ENCODE data around the gene POLE2. TPM values are rescaled to one million over a fixed set of nuclear protein-coding genes. Genes with fewer than 3 reads are reported as not detected.

POLE2 gene
- total RNA-seq, 1 experiment from 2014 or later, result 31.4 TPM

DNA sequence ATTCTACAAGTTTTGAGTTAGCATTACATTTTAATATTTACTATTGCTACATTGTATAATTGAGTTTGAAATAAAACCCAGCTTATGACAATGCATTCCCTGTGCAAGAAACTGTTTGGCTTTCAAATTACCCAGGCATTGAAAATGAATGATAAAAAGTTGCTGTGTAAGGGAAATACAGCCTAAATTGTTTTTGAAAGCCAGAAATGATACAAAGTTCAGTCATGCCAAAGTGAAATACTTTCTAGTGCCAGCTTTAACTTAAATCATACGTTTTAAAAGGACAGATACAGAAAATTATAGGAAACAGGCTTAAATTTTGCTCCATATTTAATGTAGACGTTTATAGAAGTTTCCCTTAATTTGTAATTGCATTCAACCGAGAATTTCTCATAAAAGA lies 64.6 kb downstream of the POLE2 start:
- Mint-ChIP-seq H3K4me3 (ENCODE audit: unreplicated experiment) (no peak overlapping the region), H3K4me1 (ENCODE audit: low read depth, unreplicated experiment) (peaks cover 6% of the 10 kb centered on the region), H3K27ac (ENCODE audit: unreplicated experiment) (no peak overlapping the region), H3K9me3 (ENCODE audit: unreplicated experiment) (no peaks in the 10 kb centered on the region), H3K36me3 (ENCODE audit: insufficient read depth, unreplicated experiment) (peaks cover 70% of the 10 kb centered on the region), H3K27me3 (ENCODE audit: insufficient read depth, unreplicated experiment) (no peaks in the 10 kb centered on the region)
- CTCF ChIA-PET, result interaction anchor here (1.1 to 1.2 kb wide), 2 partner anchors 11 to 12 kb away, joined by 3 to 7 read pairs; partner anchors contain the start of gene DNAAF2
- no TSS peak for BruUV-seq (replicated peaks)
- Histone ChIP-seq H3K4me3 (ENCODE audit: low read depth, low read length) (no peak overlapping the region), H3K27me3 (replicated peaks; ENCODE audit: control insufficient read depth, insufficient read depth, low read length) (no peaks in the 10 kb centered on the region), H3K4me1 (peaks cover 19% of the 10 kb centered on the region), H3K9me3 (no peaks in the 10 kb centered on the region), H3K36me3 (ENCODE audit: control insufficient read depth, insufficient read depth, low read length) (no peaks in the 10 kb centered on the region)
- TF ChIP-seq, protein P1, sequence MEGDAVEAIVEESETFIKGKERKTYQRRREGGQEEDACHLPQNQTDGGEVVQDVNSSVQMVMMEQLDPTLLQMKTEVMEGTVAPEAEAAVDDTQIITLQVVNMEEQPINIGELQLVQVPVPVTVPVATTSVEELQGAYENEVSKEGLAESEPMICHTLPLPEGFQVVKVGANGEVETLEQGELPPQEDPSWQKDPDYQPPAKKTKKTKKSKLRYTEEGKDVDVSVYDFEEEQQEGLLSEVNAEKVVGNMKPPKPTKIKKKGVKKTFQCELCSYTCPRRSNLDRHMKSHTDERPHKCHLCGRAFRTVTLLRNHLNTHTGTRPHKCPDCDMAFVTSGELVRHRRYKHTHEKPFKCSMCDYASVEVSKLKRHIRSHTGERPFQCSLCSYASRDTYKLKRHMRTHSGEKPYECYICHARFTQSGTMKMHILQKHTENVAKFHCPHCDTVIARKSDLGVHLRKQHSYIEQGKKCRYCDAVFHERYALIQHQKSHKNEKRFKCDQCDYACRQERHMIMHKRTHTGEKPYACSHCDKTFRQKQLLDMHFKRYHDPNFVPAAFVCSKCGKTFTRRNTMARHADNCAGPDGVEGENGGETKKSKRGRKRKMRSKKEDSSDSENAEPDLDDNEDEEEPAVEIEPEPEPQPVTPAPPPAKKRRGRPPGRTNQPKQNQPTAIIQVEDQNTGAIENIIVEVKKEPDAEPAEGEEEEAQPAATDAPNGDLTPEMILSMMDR (IDR thresholded peaks at IDR 0.05; ENCODE audit: insufficient read depth in 1 of 2, low read depth in 1 of 2, low read length in 1 of 2, severe bottlenecking in 1 of 2, unreplicated experiment in 1 of 2), result no peak
- POLR2A ChIA-PET, result interaction anchor here (1.4 to 1.7 kb wide), 2 partner anchors 11 to 37 kb away, joined by 3 to 20 read pairs; partner anchors contain the start of gene RPS29
- no peak for DNase-seq
- intact Hi-C loops (cut with micrococcal nuclease; ENCODE audit: unreplicated experiment), result no loop called here

DNA sequence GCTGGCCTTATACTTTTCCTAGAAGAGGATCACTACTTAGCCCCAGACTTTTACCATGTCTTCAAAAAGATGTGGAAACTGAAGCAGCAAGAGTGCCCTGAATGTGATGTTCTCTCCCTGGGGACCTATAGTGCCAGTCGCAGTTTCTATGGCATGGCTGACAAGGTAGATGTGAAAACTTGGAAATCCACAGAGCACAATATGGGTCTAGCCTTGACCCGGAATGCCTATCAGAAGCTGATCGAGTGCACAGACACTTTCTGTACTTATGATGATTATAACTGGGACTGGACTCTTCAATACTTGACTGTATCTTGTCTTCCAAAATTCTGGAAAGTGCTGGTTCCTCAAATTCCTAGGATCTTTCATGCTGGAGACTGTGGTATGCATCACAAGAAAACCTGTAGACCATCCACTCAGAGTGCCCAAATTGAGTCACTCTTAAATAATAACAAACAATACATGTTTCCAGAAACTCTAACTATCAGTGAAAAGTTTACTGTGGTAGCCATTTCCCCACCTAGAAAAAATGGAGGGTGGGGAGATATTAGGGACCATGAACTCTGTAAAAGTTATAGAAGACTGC lies 65.9 kb downstream of the POLE2 start:
- Mint-ChIP-seq H3K27me3 (ENCODE audit: insufficient read depth, unreplicated experiment) (no peaks in the 10 kb centered on the region), H3K4me1 (ENCODE audit: low read depth, unreplicated experiment) (peaks cover 16% of the 10 kb centered on the region), H3K27ac (ENCODE audit: unreplicated experiment) (peak overlapping the region; percentile 93), H3K4me3 (ENCODE audit: unreplicated experiment) (peak overlapping the region; percentile 91), H3K9me3 (ENCODE audit: unreplicated experiment) (no peaks in the 10 kb centered on the region), H3K36me3 (ENCODE audit: insufficient read depth, unreplicated experiment) (peaks cover 72% of the 10 kb centered on the region)
- no peak for DNase-seq
- H3K36me3 ChIP-seq (ENCODE audit: control insufficient read depth, insufficient read depth, low read length), result no peaks in the 10 kb centered on the region
- no TSS peak for BruUV-seq (replicated peaks)
- intact Hi-C loops (cut with micrococcal nuclease; ENCODE audit: unreplicated experiment), result no loop called here
- H3K4me1 ChIP-seq, result peaks cover 24% of the 10 kb centered on the region
- H3K9me3 ChIP-seq, result no peaks in the 10 kb centered on the region
- H3K4me3 ChIP-seq (ENCODE audit: low read depth, low read length), result peak overlapping the region; percentile 84
- ChIA-PET POLR2A (interaction anchor here (2.2 to 2.7 kb wide), 2 partner anchors 10 to 12 kb away, joined by 11 to 28 read pairs; no protein-coding TSS in a partner anchor), CTCF (interaction anchor here (0.8 to 1.3 kb wide), 2 partner anchors 10 to 12 kb away, joined by 4 read pairs; no protein-coding TSS in a partner anchor)
- H3K27me3 ChIP-seq (replicated peaks; ENCODE audit: control insufficient read depth, insufficient read depth, low read length), result no peaks in the 10 kb centered on the region
- TF ChIP-seq, protein P1 (IDR thresholded peaks at IDR 0.05; ENCODE audit: insufficient read depth in 1 of 2, low read depth in 1 of 2, low read length in 1 of 2, severe bottlenecking in 1 of 2, unreplicated experiment in 1 of 2), result no peak

DNA sequence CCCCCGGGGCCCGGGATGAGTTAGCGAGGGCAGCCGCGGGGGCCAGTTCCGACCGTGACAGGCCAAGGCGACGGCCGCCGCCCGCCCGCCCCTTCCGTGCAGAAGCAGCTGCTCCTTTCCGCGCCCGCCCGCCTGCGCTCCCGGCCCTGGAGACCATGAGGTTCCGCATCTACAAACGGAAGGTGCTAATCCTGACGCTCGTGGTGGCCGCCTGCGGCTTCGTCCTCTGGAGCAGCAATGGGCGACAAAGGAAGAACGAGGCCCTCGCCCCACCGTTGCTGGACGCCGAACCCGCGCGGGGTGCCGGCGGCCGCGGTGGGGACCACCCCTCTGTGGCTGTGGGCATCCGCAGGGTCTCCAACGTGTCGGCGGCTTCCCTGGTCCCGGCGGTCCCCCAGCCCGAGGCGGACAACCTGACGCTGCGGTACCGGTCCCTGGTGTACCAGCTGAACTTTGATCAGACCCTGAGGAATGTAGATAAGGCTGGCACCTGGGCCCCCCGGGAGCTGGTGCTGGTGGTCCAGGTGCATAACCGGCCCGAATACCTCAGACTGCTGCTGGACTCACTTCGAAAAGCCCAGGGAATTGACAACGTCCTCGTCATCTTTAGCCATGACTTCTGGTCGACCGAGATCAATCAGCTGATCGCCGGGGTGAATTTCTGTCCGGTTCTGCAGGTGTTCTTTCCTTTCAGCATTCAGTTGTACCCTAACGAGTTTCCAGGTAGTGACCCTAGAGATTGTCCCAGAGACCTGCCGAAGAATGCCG lies 66.7 kb downstream of the POLE2 start:
- Mint-ChIP-seq H3K4me1 (ENCODE audit: low read depth, unreplicated experiment) (peaks cover 16% of the 10 kb centered on the region), H3K27me3 (ENCODE audit: insufficient read depth, unreplicated experiment) (no peaks in the 10 kb centered on the region), H3K36me3 (ENCODE audit: insufficient read depth, unreplicated experiment) (peaks cover 77% of the 10 kb centered on the region), H3K27ac (ENCODE audit: unreplicated experiment) (peak overlapping the region; percentile 93), H3K9me3 (ENCODE audit: unreplicated experiment) (no peaks in the 10 kb centered on the region), H3K4me3 (ENCODE audit: unreplicated experiment) (peak overlapping the region; percentile 91)
- peak overlapping the region; percentile 84 for H3K4me3 ChIP-seq (ENCODE audit: low read depth, low read length)
- TF ChIP-seq, protein P1 (IDR thresholded peaks at IDR 0.05; ENCODE audit: insufficient read depth in 1 of 2, low read depth in 1 of 2, low read length in 1 of 2, severe bottlenecking in 1 of 2, unreplicated experiment in 1 of 2), result no peak
- H3K9me3 ChIP-seq, result no peaks in the 10 kb centered on the region
- intact Hi-C loops (cut with micrococcal nuclease; ENCODE audit: unreplicated experiment), result no loop called here
- ChIA-PET POLR2A (interaction anchor here (1.6 to 2.7 kb wide), 5 partner anchors 11 to 147 kb away, joined by 11 to 28 read pairs (median 15); partner anchors contain the start of genes KLHDC2 and RPS29), CTCF (interaction anchor here (0.6 to 2.0 kb wide), 7 partner anchors 11 to 483 kb away, joined by 3 to 12 read pairs (median 4); partner anchors contain the start of genes DNAAF2, LRR1 and RPS29)
- BruUV-seq (replicated peaks), result no TSS peak
- peaks cover 27% of the 10 kb centered on the region for H3K4me1 ChIP-seq
- H3K27me3 ChIP-seq (replicated peaks; ENCODE audit: control insufficient read depth, insufficient read depth, low read length), result no peaks in the 10 kb centered on the region
- DNase-seq, result peak; percentile 74 to 75
- no peaks in the 10 kb centered on the region for H3K36me3 ChIP-seq (ENCODE audit: control insufficient read depth, insufficient read depth, low read length)
